Measurements from ENCODE around the gene PHACTR1.

The PHACTR1 gene

DNA sequence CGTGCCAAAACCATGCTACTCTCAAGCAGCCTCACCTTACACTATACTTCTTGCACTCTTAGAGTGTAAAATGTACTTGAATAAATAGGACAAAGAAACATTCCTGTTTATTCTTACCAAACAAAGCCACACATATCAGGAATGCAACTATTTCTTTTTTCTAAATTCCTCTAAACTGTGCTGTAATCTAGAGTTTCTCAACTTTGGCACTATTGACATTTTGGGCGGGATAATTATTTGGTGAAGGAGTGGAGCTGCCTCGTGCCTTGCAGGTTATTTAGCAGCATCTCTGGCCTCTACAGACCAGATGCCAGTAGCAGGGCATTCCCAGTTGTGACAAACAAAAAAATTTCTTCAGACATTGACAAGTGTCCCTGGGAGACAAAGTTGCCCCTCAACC is 86.9 kb downstream of the PHACTR1 start:
- Histone ChIP-seq H3K27me3 (ENCODE audit: control insufficient read depth in 1 of 2, insufficient read depth in 2 of 2, low read length in 2 of 2) (no peaks in the 10 kb centered on the region), H3K27ac (ENCODE audit: low read depth, low read length) (no peak overlapping the region), H3K36me3 (ENCODE audit: insufficient read depth, low read length) (no peaks in the 10 kb centered on the region), H3K4me1 (ENCODE audit: insufficient read depth, low read length) (no peaks in the 10 kb centered on the region), H3K9ac (ENCODE audit: low read length) (no peak overlapping the region), H3K4me3 (ENCODE audit: low read depth in 1 of 2, low read length in 2 of 2) (no peak overlapping the region), H3K9me3 (ENCODE audit: low read length) (no peaks in the 10 kb centered on the region)

- Histone ChIP-seq H3K27me3 (ENCODE audit: control insufficient read depth in 1 of 2, insufficient read depth in 2 of 2, low read length in 2 of 2) (no peaks in the 10 kb centered on the region), H3K36me3 (ENCODE audit: insufficient read depth, low read length) (no peaks in the 10 kb centered on the region), H3K9ac (ENCODE audit: low read length) (no peak overlapping the region), H3K4me3 (ENCODE audit: low read depth in 1 of 2, low read length in 2 of 2) (no peak overlapping the region), H3K9me3 (ENCODE audit: low read length) (no peaks in the 10 kb centered on the region), H3K4me1 (ENCODE audit: insufficient read depth, low read length) (no peaks in the 10 kb centered on the region), H3K27ac (ENCODE audit: low read depth, low read length) (no peak overlapping the region)
These were observed 88.5 kb downstream of the PHACTR1 start for GRCh38 chr6:12804952-12805645.

- H3K27me3 ChIP-seq (ENCODE audit: control insufficient read depth in 1 of 2, insufficient read depth in 2 of 2, low read length in 2 of 2) = no peaks in the 10 kb centered on the region
- H3K9ac ChIP-seq (ENCODE audit: low read length) = no peak overlapping the region
- H3K4me3 ChIP-seq (ENCODE audit: low read depth in 1 of 2, low read length in 2 of 2) = no peak overlapping the region
- no peaks in the 10 kb centered on the region for H3K9me3 ChIP-seq (ENCODE audit: low read length)
- no peaks in the 10 kb centered on the region for H3K4me1 ChIP-seq (ENCODE audit: insufficient read depth, low read length)
- no peaks in the 10 kb centered on the region for H3K36me3 ChIP-seq (ENCODE audit: insufficient read depth, low read length)
- no peak overlapping the region for H3K27ac ChIP-seq (ENCODE audit: low read depth, low read length)
These were observed 89.6 kb downstream of the PHACTR1 start for GRCh38 chr6:12806136-12806535.

DNA sequence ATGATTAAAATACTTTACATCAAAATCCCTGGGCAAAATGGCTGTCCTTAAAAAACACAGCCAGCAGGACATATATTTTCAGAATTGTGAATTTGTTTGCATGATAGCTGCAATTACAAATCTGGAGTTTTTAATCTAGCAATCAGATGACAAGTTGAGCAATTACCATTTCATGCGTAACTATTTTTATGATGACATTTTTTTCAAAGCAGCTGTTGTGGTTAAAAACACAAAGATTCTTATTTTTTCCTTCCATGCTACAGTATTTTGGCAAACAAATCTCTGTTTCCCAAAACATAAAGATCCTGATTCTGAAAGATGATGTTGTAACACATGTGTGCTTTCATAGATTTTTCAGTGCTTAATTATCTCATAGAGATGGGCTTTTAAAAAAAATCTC is 90.2 kb downstream of the PHACTR1 start:
- Histone ChIP-seq H3K27me3 (ENCODE audit: control insufficient read depth in 1 of 2, insufficient read depth in 2 of 2, low read length in 2 of 2) (no peaks in the 10 kb centered on the region), H3K9me3 (ENCODE audit: low read length) (no peaks in the 10 kb centered on the region), H3K27ac (ENCODE audit: low read depth, low read length) (no peak overlapping the region), H3K36me3 (ENCODE audit: insufficient read depth, low read length) (no peaks in the 10 kb centered on the region), H3K9ac (ENCODE audit: low read length) (no peak overlapping the region), H3K4me3 (ENCODE audit: low read depth in 1 of 2, low read length in 2 of 2) (no peak overlapping the region), H3K4me1 (ENCODE audit: insufficient read depth, low read length) (no peaks in the 10 kb centered on the region)

DNA sequence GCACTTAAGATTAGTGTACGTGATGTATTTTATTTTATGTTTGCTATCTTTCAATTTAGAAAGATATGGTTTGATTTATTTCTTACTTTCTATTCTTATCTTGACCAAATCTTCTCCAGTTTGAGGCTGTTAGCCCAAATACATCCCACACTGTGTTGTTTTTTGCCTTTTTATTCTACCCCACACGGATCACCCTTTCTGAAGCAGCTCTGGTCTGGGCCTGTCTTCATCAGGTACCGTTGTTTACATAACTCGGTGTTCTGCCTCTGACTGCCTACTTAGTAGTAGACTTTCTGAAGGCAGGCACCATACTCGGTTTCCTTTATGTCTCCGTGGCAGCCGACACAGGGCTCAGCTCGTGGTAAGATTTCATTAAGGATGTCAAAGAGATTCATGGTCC is 95.0 kb downstream of the PHACTR1 start:
- Histone ChIP-seq H3K4me1 (ENCODE audit: insufficient read depth, low read length) (no peaks in the 10 kb centered on the region), H3K36me3 (ENCODE audit: insufficient read depth, low read length) (no peaks in the 10 kb centered on the region), H3K27ac (ENCODE audit: low read depth, low read length) (no peak overlapping the region), H3K4me3 (ENCODE audit: low read depth in 1 of 2, low read length in 2 of 2) (no peak overlapping the region), H3K9me3 (ENCODE audit: low read length) (no peaks in the 10 kb centered on the region), H3K27me3 (ENCODE audit: control insufficient read depth in 1 of 2, insufficient read depth in 2 of 2, low read length in 2 of 2) (no peaks in the 10 kb centered on the region), H3K9ac (ENCODE audit: low read length) (no peak overlapping the region)

GRCh38 chr6:12813321-12813720 is 96.8 kb downstream of the PHACTR1 start:
- Histone ChIP-seq H3K4me1 (ENCODE audit: insufficient read depth, low read length) (no peaks in the 10 kb centered on the region), H3K4me3 (ENCODE audit: low read depth in 1 of 2, low read length in 2 of 2) (no peak overlapping the region), H3K27ac (ENCODE audit: low read depth, low read length) (no peak overlapping the region), H3K9me3 (ENCODE audit: low read length) (no peaks in the 10 kb centered on the region), H3K9ac (ENCODE audit: low read length) (no peak overlapping the region), H3K36me3 (ENCODE audit: insufficient read depth, low read length) (no peaks in the 10 kb centered on the region), H3K27me3 (ENCODE audit: control insufficient read depth in 1 of 2, insufficient read depth in 2 of 2, low read length in 2 of 2) (no peaks in the 10 kb centered on the region)

DNA sequence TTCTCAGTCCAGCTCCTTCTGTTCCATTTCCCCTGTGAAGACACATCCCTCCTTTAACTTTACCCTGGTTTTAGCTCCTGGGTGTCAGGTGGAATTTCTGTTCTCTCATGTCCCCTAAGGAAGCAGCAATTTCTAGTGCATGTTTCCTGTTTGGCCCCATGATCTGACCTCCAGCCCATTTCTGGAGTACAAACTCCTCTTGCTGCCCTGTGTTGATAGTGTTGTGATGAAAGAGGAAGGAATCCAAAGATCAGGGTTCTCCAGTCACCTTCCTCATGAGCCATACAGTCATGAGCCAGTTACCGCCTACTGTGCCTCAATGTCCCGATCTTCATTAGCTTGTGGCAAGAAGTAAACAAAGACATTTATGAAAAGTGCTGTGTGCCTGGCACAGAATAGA is 97.4 kb downstream of the PHACTR1 start:
- H3K4me1 ChIP-seq (ENCODE audit: insufficient read depth, low read length) = no peaks in the 10 kb centered on the region
- H3K9ac ChIP-seq (ENCODE audit: low read length) = no peak overlapping the region
- H3K27me3 ChIP-seq (ENCODE audit: control insufficient read depth in 1 of 2, insufficient read depth in 2 of 2, low read length in 2 of 2) = no peaks in the 10 kb centered on the region
- no peaks in the 10 kb centered on the region for H3K36me3 ChIP-seq (ENCODE audit: insufficient read depth, low read length)
- H3K9me3 ChIP-seq (ENCODE audit: low read length) = no peaks in the 10 kb centered on the region
- no peak overlapping the region for H3K27ac ChIP-seq (ENCODE audit: low read depth, low read length)
- no peak overlapping the region for H3K4me3 ChIP-seq (ENCODE audit: low read depth in 1 of 2, low read length in 2 of 2)

DNA sequence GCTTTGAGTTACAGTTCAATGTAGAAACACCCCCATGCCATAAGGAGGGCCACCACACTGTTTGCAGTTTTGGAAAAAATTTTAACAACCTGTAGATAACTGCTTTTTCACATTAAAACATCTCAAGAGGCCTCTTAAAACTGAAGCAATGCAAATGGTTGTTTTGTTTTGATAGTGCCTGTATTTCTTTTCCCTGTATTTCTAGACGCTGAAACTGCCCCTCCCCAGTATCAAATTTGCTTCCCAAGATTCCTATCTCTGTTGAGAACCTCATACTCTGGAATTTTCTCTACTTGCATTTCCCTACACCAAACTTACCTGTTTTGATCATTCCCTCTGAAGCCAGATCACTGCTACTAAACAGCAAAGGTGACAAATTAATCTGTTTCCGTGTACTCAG is 98.5 kb downstream of the PHACTR1 start:
- Histone ChIP-seq H3K4me3 (ENCODE audit: low read depth in 1 of 2, low read length in 2 of 2) (no peak overlapping the region), H3K9me3 (ENCODE audit: low read length) (no peaks in the 10 kb centered on the region), H3K27ac (ENCODE audit: low read depth, low read length) (no peak overlapping the region), H3K36me3 (ENCODE audit: insufficient read depth, low read length) (no peaks in the 10 kb centered on the region), H3K27me3 (ENCODE audit: control insufficient read depth in 1 of 2, insufficient read depth in 2 of 2, low read length in 2 of 2) (no peaks in the 10 kb centered on the region), H3K4me1 (ENCODE audit: insufficient read depth, low read length) (no peaks in the 10 kb centered on the region), H3K9ac (ENCODE audit: low read length) (no peak overlapping the region)

- no peaks in the 10 kb centered on the region for H3K4me1 ChIP-seq (ENCODE audit: insufficient read depth, low read length)
- no peak overlapping the region for H3K27ac ChIP-seq (ENCODE audit: low read depth, low read length)
- no peaks in the 10 kb centered on the region for H3K9me3 ChIP-seq (ENCODE audit: low read length)
- no peak overlapping the region for H3K9ac ChIP-seq (ENCODE audit: low read length)
- H3K4me3 ChIP-seq (ENCODE audit: low read depth in 1 of 2, low read length in 2 of 2) = no peak overlapping the region
- H3K36me3 ChIP-seq (ENCODE audit: insufficient read depth, low read length) = no peaks in the 10 kb centered on the region
- no peaks in the 10 kb centered on the region for H3K27me3 ChIP-seq (ENCODE audit: control insufficient read depth in 1 of 2, insufficient read depth in 2 of 2, low read length in 2 of 2)
These were observed 99.5 kb downstream of the PHACTR1 start for GRCh38 chr6:12815884-12816600.

- Histone ChIP-seq H3K9ac (ENCODE audit: low read length) (no peak overlapping the region), H3K36me3 (ENCODE audit: insufficient read depth, low read length) (no peaks in the 10 kb centered on the region), H3K27ac (ENCODE audit: low read depth, low read length) (no peak overlapping the region)
These were observed 101.8 kb downstream of the PHACTR1 start for GRCh38 chr6:12818324-12818723.

GRCh38 chr6:12823847-12824246 is 107.3 kb downstream of the PHACTR1 start:
- Histone ChIP-seq H3K9ac (ENCODE audit: low read length) (no peak overlapping the region), H3K36me3 (ENCODE audit: insufficient read depth, low read length) (no peaks in the 10 kb centered on the region), H3K4me1 (ENCODE audit: insufficient read depth, low read length) (no peaks in the 10 kb centered on the region), H3K9me3 (ENCODE audit: low read length) (no peaks in the 10 kb centered on the region), H3K4me3 (ENCODE audit: low read depth in 1 of 2, low read length in 2 of 2) (no peak overlapping the region), H3K27me3 (ENCODE audit: control insufficient read depth in 1 of 2, insufficient read depth in 2 of 2, low read length in 2 of 2) (no peaks in the 10 kb centered on the region), H3K27ac (ENCODE audit: low read depth, low read length) (no peak overlapping the region)

More at GRCh38 chr6:12818324-12818723, 101.8 kb downstream of the PHACTR1 start:
- Histone ChIP-seq H3K27me3 (ENCODE audit: control insufficient read depth in 1 of 2, insufficient read depth in 2 of 2, low read length in 2 of 2) (no peaks in the 10 kb centered on the region), H3K9me3 (ENCODE audit: low read length) (no peaks in the 10 kb centered on the region), H3K4me3 (ENCODE audit: low read depth in 1 of 2, low read length in 2 of 2) (no peak overlapping the region), H3K4me1 (ENCODE audit: insufficient read depth, low read length) (no peaks in the 10 kb centered on the region)

- no peaks in the 10 kb centered on the region for H3K27me3 ChIP-seq (ENCODE audit: control insufficient read depth in 1 of 2, insufficient read depth in 2 of 2, low read length in 2 of 2)
- no peak overlapping the region for H3K27ac ChIP-seq (ENCODE audit: low read depth, low read length)
- no peaks in the 10 kb centered on the region for H3K4me1 ChIP-seq (ENCODE audit: insufficient read depth, low read length)
- H3K4me3 ChIP-seq (ENCODE audit: low read depth in 1 of 2, low read length in 2 of 2) = no peak overlapping the region
- no peak overlapping the region for H3K9ac ChIP-seq (ENCODE audit: low read length)
- H3K36me3 ChIP-seq (ENCODE audit: insufficient read depth, low read length) = no peaks in the 10 kb centered on the region
- H3K9me3 ChIP-seq (ENCODE audit: low read length) = no peaks in the 10 kb centered on the region
These were observed 110.0 kb downstream of the PHACTR1 start for GRCh38 chr6:12826584-12826983.

Data from muscle layer of colon (tissue), 2 donors.